Activated CD8-positive, alpha-beta memory T cell treated with anti-CD3 and anti-CD28 coated beads, Interleukin-2, amount 50 U/mL, for 24 hours (primary cell): ENCODE measurements around the gene NUP43.
"Not testable (repeated sequence)": the region's sequence is repeated elsewhere in the genome, so short reads cannot be mapped to it uniquely, and the experiment has no call there.

ENCODE experiments used
- DNase-seq: peaks from one replicate; pipeline ENCODE4 v3.0.0-alpha.2; 2020; ENCODE audit errors: extremely low read depth

NUP43 gene

GRCh38 chr6:149749082-149749593 lies 2.8 kb upstream of the NUP43 start:
- not testable (repeated sequence) for DNase-seq

DNA sequence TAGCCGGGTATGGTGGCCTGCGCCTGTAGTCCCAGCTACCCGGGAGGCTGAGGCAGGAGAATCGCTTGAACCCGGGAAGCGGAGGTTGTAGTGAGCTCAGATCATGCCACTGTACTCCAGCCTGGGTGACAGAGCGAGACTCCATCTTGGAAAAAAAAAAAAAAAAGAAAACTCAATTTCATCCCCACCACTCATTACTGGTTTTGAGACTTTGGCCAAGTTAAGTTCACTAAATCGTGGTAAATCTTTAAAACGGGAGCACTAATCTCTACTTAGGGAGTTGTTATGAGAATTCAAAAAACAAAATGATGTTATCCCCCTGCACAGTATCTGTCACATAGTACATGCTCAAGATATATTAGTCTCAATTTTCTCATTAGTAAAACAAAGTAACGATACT lies 1.1 kb downstream of the NUP43 start:
- DNase-seq: not testable (repeated sequence)

DNA sequence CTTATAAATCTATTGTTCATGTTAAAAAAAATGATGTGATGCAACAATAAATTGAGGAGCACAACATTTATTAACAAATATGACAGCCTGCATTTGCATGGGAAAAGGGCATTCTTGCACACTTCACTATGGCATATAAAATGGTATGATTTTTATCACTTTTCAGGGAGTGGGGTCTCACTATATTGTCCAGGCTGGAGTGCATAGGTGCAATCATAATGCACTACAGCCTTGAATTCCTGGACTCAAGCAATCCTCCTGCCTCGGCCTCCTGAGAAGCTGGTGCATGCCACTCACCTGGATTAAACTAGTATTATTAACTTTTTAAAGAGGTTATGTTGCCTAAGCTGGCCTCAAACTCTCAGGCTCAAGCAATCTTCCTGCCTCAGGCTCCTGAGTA lies 11.4 kb downstream of the NUP43 start:
- DNase-seq: no peak

DNA sequence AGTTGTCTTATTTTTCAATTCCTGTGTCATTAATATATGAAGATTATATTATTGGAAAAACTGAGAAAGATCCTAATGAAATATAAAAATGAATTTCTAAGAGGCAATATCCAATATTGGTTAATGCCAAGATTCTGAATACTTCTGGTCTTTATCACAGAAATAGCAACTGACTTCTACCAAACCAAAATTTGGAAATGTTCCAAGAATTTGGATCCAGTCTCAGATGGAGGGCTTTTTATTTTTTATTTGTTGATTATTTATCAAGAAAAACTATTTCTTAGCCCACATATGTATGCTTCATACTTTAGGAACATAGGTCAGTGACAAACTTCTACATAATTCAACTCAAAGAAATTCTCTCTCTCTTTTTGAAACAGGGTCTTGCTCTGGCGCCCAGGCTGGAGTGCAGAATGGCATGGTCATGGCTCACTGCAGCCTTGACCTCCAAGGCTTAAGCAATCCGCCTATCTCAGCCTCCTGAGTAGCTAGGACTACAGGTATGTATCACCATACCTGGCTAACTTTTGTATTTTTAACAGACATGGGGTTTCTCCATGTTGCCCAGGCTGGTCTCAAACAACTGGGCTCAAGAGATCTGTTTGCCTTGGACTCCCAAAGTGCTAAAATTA lies 13.1 kb downstream of the NUP43 start:
- DNase-seq: no peak

- no peak for DNase-seq
Observed at GRCh38 chr6:149729824-149730223, 16.5 kb downstream of the NUP43 start.

GRCh38 chr6:149728499-149729234 lies 17.7 kb downstream of the NUP43 start:
- no peak for DNase-seq

GRCh38 chr6:149727793-149728498 lies 18.4 kb downstream of the NUP43 start:
- no peak for DNase-seq

- no peak for DNase-seq
Observed at GRCh38 chr6:149725785-149726184, 20.5 kb downstream of the NUP43 start.

- DNase-seq: no peak
Observed at GRCh38 chr6:149723771-149724417, 22.4 kb downstream of the NUP43 start.

- no peak for DNase-seq
Observed at GRCh38 chr6:149723262-149723661, 23.1 kb downstream of the NUP43 start.

DNA sequence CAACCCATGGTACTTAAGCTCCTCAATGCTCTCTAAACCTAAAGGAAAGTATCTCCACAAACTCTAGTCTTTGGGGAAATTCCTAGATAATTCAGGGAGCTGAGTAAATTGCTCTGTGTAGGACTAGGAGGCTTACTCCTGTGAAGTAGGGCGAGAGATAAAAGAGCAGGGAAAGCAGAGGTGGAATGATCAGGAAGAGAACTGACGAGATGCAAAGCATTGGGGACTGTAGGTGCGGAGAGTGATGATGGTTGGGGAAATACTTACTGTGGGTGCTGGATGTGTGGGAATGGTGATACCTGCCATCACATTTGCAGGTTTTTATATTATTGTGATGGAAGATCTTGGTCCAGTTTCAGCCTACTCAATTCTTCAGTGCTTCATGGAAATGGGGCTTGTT lies 26.8 kb downstream of the NUP43 start:
- DNase-seq: no peak

- peak; percentile 78 for DNase-seq
Observed at GRCh38 chr6:149717588-149718458, 28.5 kb downstream of the NUP43 start, which contains the start of gene LATS1. TSS of gene LATS1 (minus strand) at chr6:149718101. CDS start at chr6:149702126, 15,975 bp downstream.

GRCh38 chr6:149717255-149717587 lies 29.1 kb downstream of the NUP43 start:
- no peak for DNase-seq

- DNase-seq: no peak
Observed at GRCh38 chr6:149716181-149716963, 30.0 kb downstream of the NUP43 start.

DNA sequence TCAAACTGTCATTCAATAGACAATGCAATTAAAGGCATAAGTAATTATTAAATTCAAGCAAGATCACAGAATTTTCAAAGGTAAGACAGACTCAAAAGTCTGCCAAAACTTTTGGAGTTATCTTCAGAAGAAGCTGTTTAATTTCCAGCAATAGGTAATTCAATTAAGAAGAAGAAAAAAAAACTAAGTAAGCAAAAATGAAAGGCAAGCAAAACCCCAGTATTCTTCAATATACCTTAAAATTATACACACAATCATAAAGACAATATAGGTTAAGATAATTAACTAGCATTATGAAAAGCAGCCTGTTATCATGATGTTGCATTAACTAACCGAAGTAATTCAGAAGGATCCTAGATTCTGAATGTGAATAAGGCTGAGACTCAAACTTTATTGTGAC lies 31.9 kb downstream of the NUP43 start:
- no peak for DNase-seq

DNA sequence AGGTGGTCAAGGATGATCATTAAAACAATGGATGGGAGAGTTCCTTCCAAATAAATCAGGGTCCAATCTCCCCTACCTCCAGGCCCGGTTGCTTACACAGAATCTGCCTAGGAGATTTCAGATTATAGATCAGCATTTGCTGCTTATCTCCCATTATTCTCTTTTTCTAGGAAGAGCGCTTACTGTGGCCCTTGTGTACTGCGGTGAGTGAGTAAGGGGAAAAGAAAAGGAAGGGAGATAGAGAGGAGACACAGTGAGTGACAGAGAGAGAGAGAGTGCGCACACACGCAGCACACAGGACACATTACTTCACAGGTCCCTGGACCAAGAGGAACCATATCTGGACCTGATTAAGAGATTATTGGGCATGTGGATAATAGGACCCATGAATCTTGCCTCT lies 34.6 kb downstream of the NUP43 start:
- no peak for DNase-seq

- DNase-seq: no peak
Observed at GRCh38 chr6:149701714-149702113, 44.6 kb downstream of the NUP43 start.

GRCh38 chr6:149699150-149699549 lies 47.2 kb downstream of the NUP43 start:
- no peak for DNase-seq

GRCh38 chr6:149698175-149698574 lies 48.2 kb downstream of the NUP43 start:
- no peak for DNase-seq

DNA sequence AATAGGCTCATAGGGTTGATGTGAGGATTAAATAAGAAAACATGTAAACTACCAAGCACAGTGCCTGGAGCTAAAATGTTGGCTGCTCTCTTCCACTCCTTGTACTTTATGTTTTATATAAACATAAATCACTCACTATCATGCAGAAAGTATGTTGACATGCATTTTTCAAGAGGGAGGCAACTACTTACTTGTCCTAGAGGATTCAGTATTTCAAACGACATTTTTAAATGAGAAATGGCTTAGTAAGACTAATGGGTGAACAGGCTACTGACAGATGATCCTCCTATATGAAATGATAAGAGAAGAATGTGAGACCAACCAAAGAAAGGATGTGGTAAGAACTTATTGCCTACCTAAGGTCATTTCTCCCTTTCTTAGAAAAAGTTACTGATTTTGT lies 49.4 kb downstream of the NUP43 start:
- no peak for DNase-seq
